GM12872 (cell line): ENCODE measurements around the gene FBN3.
A peak's percentile ranks its signal among the peaks of the same experiment; 100 is the strongest.

Source experiments
- TF ChIP-seq, protein P1 (sequence below): IDR thresholded peaks from 3 replicates; pipeline ENCODE4 v1.5.1; 2011; ENCODE audit warnings: low read depth, mild to moderate bottlenecking, low read length, moderate library complexity; ENCODE audit not compliant: insufficient read depth

The FBN3 gene

DNA sequence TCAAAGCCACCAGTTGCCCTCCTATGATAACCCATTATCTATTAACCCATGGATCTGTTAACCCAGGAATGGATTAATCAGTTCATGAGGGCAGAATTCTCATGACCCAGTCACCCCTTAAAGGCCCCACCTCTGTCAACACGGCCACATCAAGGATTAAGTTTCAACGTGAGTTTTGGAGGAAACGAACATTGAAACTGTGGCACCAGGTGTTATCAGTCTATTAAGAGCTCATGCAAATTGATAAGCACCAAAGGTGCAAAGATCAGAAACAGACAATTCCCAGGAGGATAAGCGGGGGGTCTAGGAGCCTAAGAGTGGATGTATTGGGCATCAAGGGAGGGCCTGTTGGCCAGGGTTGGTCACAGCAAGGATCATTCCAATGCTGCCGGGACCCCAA lies 124.1 kb downstream of the FBN3 start:
- TF ChIP-seq, protein P1, sequence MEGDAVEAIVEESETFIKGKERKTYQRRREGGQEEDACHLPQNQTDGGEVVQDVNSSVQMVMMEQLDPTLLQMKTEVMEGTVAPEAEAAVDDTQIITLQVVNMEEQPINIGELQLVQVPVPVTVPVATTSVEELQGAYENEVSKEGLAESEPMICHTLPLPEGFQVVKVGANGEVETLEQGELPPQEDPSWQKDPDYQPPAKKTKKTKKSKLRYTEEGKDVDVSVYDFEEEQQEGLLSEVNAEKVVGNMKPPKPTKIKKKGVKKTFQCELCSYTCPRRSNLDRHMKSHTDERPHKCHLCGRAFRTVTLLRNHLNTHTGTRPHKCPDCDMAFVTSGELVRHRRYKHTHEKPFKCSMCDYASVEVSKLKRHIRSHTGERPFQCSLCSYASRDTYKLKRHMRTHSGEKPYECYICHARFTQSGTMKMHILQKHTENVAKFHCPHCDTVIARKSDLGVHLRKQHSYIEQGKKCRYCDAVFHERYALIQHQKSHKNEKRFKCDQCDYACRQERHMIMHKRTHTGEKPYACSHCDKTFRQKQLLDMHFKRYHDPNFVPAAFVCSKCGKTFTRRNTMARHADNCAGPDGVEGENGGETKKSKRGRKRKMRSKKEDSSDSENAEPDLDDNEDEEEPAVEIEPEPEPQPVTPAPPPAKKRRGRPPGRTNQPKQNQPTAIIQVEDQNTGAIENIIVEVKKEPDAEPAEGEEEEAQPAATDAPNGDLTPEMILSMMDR: no peak

DNA sequence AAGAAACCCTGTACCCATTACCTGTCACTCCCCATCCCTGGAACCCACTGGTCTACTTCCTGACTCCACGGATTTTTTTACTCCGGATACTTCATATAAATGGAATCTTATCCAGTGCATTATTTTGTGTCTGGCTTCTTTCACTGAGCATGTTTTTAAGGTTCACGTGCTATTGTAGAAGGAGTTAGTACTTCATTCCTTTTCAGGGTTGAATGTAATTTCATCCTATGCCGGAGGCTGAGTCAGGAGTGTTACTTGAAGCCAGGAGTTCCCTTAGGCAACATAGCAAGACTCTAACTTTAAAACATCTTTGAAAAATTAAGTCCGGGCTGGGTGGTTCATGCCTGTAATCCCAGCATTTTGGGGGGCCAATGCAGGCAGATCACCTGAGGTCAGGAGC lies 126.0 kb downstream of the FBN3 start:
- TF ChIP-seq, protein P1: no peak

DNA sequence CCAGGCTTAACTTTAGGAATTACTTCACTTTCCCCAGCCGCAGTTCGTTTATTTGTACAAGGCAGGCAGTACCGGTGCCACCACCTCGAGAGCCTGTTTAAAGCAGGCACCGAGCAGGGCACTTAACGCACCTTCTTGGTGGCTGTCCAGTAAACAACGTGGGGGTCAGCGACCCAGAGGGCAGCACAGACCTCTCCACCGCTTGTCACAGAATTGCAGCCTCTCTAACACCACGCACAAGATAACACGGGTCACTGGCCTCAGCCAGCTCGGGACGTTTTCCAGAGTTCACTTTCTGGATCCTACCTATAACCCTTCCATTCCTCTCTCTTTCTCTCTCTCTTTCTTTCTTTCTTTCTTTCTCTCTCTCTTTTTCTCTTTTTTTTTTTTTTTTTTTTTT lies 127.1 kb downstream of the FBN3 start:
- TF ChIP-seq, protein P1: no peak

DNA sequence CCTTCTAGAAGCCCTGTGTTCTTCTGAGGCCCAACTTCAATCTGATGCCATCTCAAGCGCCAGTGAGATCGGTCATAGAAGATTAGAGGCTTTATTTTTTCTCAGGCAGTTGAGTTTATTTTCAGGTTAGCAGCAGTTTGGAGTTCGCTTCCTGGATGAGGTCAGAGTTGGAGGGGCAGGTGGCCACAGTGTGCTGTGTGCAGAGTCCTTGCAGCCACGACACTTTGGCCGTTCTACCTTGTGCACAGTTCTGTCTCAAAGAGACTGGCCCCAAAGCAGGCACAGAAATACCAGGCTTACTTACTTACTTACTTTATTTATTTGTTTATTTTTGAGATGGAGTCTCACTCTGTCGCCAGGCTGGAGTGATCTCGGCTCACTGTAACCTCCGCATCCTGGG lies 128.0 kb downstream of the FBN3 start:
- TF ChIP-seq, protein P1: no peak

DNA sequence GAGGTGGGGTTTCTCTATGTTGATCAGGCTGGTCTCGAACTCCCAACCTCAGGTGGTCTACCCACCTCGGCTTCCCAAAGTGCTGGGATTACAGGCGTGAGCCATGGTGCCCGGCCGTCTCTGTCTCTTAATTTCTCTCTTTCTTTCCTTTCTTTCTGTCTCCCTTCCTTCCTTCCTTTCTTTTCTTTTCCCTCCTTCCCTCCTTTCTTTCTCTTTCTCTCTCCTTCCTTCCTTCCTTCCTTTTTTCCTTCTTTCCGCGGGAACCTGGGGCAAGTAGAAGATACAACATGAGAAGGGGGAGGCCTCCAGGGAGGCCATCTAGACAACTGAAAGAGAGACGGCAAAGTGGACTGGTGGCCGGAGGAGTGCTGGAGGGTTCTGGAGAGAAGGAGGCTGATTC lies 128.7 kb downstream of the FBN3 start:
- TF ChIP-seq, protein P1: no peak

DNA sequence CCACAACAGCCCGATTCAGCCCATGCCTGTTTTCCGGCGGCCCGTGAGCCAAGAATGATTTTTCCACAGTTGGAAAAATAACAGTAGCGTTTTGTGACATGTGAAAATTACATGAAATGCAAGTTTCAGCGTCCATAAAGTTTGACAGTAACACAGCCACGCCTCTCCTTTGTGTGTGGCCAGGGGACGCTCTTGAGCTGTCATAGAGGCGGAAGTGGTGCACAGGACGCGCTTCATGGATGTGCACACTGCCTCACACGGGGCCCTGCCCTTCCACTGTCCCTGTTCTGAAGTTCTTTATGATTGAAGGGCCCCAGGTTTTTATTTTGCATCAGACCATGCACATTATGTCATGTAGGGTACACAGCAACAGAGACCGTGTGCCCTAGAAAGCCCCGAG lies 131.6 kb downstream of the FBN3 start:
- TF ChIP-seq, protein P1: peak; percentile 76
